GM18499 (cell line): ENCODE data around the gene OR7A10.
"Not testable (repeated sequence)": the region's sequence is repeated elsewhere in the genome, so short reads cannot be mapped to it uniquely, and the experiment has no call there.

Experiments used
- ATAC-seq: cut with Tn5 transposase; IDR thresholded peaks from one replicate; pipeline ENCODE4 v1.9.1; 2021; ENCODE audit warnings: moderate number of reproducible peaks; ENCODE audit not compliant: insufficient read depth, unreplicated experiment

The OR7A10 gene

DNA sequence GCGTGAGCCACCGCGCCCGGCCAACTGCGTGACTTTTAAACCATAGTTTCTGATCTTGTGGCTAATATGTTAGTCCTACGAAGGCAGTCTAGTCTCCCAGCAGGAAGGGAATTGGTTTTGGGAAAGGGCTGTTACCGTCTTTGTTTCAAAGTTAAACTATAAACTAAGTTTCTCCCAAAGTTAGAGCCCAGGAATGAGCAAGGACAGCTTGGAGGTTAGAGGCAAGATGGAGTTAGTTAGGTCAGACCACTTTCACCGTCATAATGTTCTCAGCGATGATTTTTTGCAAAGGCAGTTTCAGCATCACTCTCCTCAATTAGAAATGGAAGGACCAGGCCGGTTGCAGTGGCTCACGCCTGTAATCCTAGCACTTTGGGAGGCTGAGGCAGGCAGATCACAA lies 52.7 kb downstream of the OR7A10 start:
- ATAC-seq, result no peak

DNA sequence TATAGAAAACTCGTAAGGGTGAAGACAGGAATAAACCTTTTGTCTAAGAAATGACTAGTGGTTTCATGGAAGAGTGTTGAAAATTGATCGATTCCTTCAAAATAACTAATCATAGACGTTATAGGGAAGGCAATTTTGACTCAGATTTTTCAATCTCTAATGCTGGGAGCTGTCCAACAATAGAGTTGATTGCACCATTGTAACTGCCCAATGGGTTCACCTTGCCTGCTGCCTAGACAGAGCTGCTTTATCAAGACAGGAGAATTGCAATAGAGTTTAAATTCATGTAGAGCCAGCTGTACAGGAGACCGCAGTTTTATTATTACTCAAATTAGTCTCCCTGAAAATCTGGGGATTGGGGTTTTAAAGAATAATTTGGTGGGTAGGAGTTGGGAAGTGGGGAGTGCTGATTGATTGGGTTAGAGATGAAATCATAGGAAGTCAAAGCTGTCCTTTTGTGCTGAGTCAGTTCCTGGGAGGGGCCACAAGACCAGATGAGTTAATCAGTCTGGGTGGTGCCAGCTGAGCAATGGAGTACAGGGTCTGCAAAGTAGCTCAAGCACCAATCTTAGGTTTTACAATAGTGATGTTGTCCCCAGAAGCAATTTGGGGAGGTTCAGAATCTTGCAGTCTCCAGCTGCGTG lies 53.5 kb downstream of the OR7A10 start:
- no peak for ATAC-seq

DNA sequence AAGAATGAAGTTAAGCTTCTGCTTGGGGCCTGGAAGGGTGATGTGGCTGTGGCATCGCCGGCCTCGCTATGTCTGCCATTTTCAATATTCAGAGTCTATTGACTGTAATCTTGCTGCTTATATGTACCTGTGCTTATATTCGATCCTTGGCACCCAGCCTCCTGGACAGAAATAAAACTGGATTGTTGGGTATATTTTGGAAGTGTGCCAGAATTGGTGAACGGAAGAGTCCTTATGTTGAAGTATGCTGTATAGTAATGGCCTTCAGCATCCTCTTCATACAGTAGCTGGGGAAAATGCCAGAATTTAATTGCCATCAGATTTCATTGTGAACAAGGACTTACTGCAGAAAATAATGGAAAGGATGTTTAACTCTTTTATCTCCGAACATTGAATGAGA lies 56.5 kb downstream of the OR7A10 start:
- ATAC-seq, result not testable (repeated sequence)
